ENCODE measurements around the gene TMSB4X. TPM values are rescaled to one million over a fixed set of nuclear protein-coding genes. Genes with fewer than 3 reads are reported as not detected.
"Not testable (repeated sequence)": the region's sequence is repeated elsewhere in the genome, so short reads cannot be mapped to it uniquely, and the experiment has no call there.

Gene TMSB4X
- total RNA-seq, 2 experiments from 2014 or later, result 6,072 to 7,639 TPM

- H3K4me1 Mint-ChIP-seq, result peaks cover 61% of the 10 kb centered on the region
- H3K9me3 Mint-ChIP-seq (ENCODE audit: low read depth), result no peaks in the 10 kb centered on the region
- peak overlapping the region; percentile 99 for H3K27ac Mint-ChIP-seq
- DNase-seq (no peak), ATAC-seq (no peak)
- H3K27me3 Mint-ChIP-seq, result no peaks in the 10 kb centered on the region
- no peak overlapping the region for H3K4me3 Mint-ChIP-seq
- no peaks in the 10 kb centered on the region for H3K36me3 Mint-ChIP-seq
- CTCF ChIA-PET, result interaction anchor here (0.6 to 11.6 kb wide), 3 partner anchors 11 to 137 kb away, joined by 4 to 206 read pairs (median 14); partner anchors contain the start of gene TMSB4X
Measured at GRCh38 chrX:12958461-12958860, 16.4 kb upstream of the TMSB4X start.

- H3K9me3 Mint-ChIP-seq (ENCODE audit: low read depth), result no peaks in the 10 kb centered on the region
- peak overlapping the region; percentile 88 for H3K27ac Mint-ChIP-seq
- H3K4me1 Mint-ChIP-seq, result peaks cover 53% of the 10 kb centered on the region
- no peak for DNase-seq
- CTCF ChIA-PET, result no interaction called here
- ATAC-seq, result no peak
- no peaks in the 10 kb centered on the region for H3K36me3 Mint-ChIP-seq
- peak overlapping the region; percentile 8 for H3K4me3 Mint-ChIP-seq
- H3K27me3 Mint-ChIP-seq, result no peaks in the 10 kb centered on the region
Measured at GRCh38 chrX:12961196-12961718, 13.7 kb upstream of the TMSB4X start.

GRCh38 chrX:12962041-12962504 lies 12.8 kb upstream of the TMSB4X start:
- Mint-ChIP-seq H3K36me3 (no peaks in the 10 kb centered on the region), H3K27me3 (no peaks in the 10 kb centered on the region), H3K4me3 (no peak overlapping the region), H3K27ac (peak overlapping the region; percentile 88), H3K4me1 (peaks cover 57% of the 10 kb centered on the region), H3K9me3 (ENCODE audit: low read depth) (no peaks in the 10 kb centered on the region)
- CTCF ChIA-PET, result no interaction called here
- no peak for ATAC-seq
- DNase-seq, result no peak

GRCh38 chrX:12963210-12963850 lies 11.6 kb upstream of the TMSB4X start:
- H3K9me3 Mint-ChIP-seq (ENCODE audit: low read depth); H3K36me3 Mint-ChIP-seq; CTCF ChIA-PET; H3K27ac Mint-ChIP-seq; DNase-seq; ATAC-seq; H3K4me3 Mint-ChIP-seq; H3K27me3 Mint-ChIP-seq: not testable (repeated sequence)
- H3K4me1 Mint-ChIP-seq, result peaks cover 59% of the 10 kb centered on the region

DNA sequence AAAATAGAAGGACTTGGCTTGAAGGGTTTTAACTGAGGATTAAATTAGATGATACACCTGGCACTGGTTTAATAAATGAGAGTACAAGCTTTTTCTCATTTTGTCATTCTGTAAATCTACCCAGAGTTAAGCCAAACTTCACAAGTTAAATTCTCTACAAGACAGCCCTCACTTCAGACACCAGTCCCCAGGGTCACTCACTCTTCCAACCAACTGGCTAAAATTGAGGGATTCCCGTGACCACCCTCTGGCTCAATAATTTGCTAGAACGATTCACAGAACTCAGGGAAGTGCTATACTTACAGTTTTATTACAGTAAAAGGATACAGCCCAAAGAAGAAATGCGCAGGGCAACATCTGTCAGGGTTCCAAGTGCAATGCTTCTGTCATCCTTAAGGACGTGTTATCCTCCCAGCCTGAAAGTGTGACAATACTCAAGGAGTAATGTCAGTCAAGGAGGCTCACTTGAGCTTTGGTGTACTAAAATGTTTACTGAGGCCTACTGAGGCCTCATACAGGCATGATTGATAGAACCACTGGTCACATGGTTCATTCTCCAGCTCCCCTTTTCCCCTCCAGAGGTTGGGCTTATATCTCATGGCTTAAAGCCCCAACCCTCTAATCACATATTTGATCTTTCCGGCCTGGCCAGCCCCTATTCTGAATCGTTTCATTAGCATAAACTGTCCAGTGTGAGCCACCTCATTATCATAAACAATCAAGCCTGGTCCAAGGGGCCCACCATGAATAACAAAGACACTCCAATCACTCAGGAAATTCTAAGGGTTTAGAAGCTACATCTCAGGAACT lies 9.6 kb upstream of the TMSB4X start:
- peaks cover 63% of the 10 kb centered on the region for H3K4me1 Mint-ChIP-seq
- H3K27me3 Mint-ChIP-seq, result no peaks in the 10 kb centered on the region
- DNase-seq (no peak), ATAC-seq (no peak)
- H3K36me3 Mint-ChIP-seq, result no peaks in the 10 kb centered on the region
- no peak overlapping the region for H3K4me3 Mint-ChIP-seq
- peak overlapping the region; percentile 95 for H3K27ac Mint-ChIP-seq
- H3K9me3 Mint-ChIP-seq (ENCODE audit: low read depth), result no peaks in the 10 kb centered on the region
- CTCF ChIA-PET, result interaction anchor here (17.0 kb wide), 1 partner anchor 12 kb away, joined by 206 read pairs; no protein-coding TSS in a partner anchor

DNA sequence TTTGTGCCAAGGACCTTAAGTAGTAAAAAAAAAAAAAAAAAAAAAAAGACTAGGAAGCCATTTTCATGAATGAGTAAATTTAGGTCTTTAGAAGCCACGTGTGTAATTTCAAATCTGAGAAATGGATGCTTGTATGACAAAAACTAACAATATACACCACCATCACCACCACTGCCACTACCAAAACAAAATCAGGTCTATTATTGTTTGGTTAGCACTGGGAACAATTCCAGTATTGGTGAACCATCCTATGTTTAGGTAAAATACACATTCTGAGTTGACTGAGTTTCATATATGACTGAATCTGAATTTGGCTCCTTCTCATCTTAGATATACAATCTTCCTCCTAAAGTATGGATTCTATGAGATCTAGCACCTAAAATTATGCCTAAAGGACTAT lies 8.8 kb upstream of the TMSB4X start:
- H3K36me3 Mint-ChIP-seq, result no peaks in the 10 kb centered on the region
- CTCF ChIA-PET, result interaction anchor here (17.0 kb wide), 1 partner anchor 12 kb away, joined by 206 read pairs; no protein-coding TSS in a partner anchor
- ATAC-seq (no peak), DNase-seq (no peak)
- H3K27me3 Mint-ChIP-seq, result no peaks in the 10 kb centered on the region
- H3K4me3 Mint-ChIP-seq, result peak overlapping the region; percentile 50
- H3K9me3 Mint-ChIP-seq (ENCODE audit: low read depth), result no peaks in the 10 kb centered on the region
- peak overlapping the region; percentile 95 for H3K27ac Mint-ChIP-seq
- peaks cover 64% of the 10 kb centered on the region for H3K4me1 Mint-ChIP-seq

GRCh38 chrX:12967711-12968465 lies 7.0 kb upstream of the TMSB4X start:
- Mint-ChIP-seq H3K4me3 (peak overlapping the region; percentile 70), H3K4me1 (peaks cover 57% of the 10 kb centered on the region), H3K27me3 (no peaks in the 10 kb centered on the region), H3K27ac (peak overlapping the region; percentile 95), H3K36me3 (peaks cover 8% of the 10 kb centered on the region), H3K9me3 (ENCODE audit: low read depth) (no peaks in the 10 kb centered on the region)
- DNase-seq (peak; percentile 69), ATAC-seq (peak; percentile 54)
- CTCF ChIA-PET, result interaction anchor here (1.7 to 17.0 kb wide), 2 partner anchors 14 to 125 kb away, joined by 7 to 206 read pairs; no protein-coding TSS in a partner anchor

GRCh38 chrX:12970691-12971202 lies 4.2 kb upstream of the TMSB4X start:
- CTCF ChIA-PET, result interaction anchor here (1.5 to 17.0 kb wide), 4 partner anchors 17 to 122 kb away, joined by 4 to 206 read pairs (median 8); no protein-coding TSS in a partner anchor
- DNase-seq, result peak; percentile 73
- peak; percentile 17 for ATAC-seq
- peak overlapping the region; percentile 96 for H3K27ac Mint-ChIP-seq
- H3K36me3 Mint-ChIP-seq, result peaks cover 20% of the 10 kb centered on the region
- H3K4me1 Mint-ChIP-seq, result peaks cover 53% of the 10 kb centered on the region
- no peaks in the 10 kb centered on the region for H3K9me3 Mint-ChIP-seq (ENCODE audit: low read depth)
- H3K27me3 Mint-ChIP-seq, result no peaks in the 10 kb centered on the region
- peak overlapping the region; percentile 95 for H3K4me3 Mint-ChIP-seq

DNA sequence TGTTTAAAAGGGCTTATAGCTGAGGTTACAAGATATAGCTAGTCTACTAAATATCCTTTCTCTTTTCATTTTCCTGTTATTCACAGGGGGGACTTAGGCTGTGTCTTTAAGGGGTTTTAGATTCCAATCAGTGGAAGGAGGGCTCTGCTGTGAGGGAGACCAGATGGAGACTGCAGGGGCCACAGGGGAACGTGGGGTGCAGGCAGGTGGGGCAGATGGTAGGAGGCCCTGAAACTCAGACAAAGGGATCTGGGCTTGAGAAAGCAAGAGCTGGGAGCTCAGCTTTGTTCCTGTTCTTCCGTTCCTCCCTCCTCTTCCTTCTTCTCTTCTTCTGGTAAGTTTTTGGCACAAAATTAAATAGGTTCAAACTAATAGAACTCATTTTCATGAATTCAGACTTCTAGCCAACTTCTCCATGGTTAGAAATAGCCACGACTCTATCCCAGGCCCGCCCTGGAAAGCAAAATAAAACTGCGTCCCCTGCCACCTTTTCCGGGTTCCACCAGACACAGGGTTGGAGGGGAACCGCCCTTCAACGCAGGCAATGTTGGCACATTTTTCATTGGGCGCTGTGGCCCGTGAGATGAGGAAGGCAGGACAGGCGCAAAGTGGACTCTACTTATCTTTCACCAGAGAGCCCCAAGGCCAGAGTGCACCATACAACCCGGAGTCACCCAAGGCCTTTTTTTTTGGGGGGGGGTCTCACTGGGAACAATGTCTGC lies 3.5 kb upstream of the TMSB4X start:
- Mint-ChIP-seq H3K4me1 (peaks cover 48% of the 10 kb centered on the region), H3K4me3 (peak overlapping the region; percentile 95), H3K27ac (peak overlapping the region; percentile 96), H3K27me3 (no peaks in the 10 kb centered on the region), H3K9me3 (ENCODE audit: low read depth) (no peaks in the 10 kb centered on the region), H3K36me3 (peaks cover 26% of the 10 kb centered on the region)
- peak; percentile 67 for DNase-seq
- ATAC-seq, result peak; percentile 11
- CTCF ChIA-PET, result interaction anchor here (1.5 to 17.0 kb wide), 3 partner anchors 18 to 121 kb away, joined by 4 to 206 read pairs (median 10); no protein-coding TSS in a partner anchor

DNA sequence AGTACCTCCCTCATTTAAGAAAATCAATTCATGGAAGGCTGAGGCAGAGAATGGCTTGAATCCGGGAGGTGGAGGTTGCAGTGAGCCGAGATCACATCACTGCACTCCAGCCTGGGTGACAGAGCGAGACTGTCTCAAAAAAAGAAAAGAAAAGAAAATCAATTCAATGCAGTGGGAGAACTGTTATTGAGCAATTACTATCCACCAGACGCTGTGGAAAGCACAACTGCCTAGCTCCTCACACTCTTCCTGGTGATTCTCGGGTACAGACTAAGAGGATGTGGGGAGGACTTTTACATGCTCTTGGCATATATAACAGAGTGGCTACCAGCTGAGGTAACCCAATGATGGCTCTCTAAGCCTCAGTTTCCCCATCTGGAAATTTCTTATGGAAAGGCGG lies 2.7 kb upstream of the TMSB4X start:
- Mint-ChIP-seq H3K9me3 (ENCODE audit: low read depth) (no peaks in the 10 kb centered on the region), H3K36me3 (peaks cover 33% of the 10 kb centered on the region), H3K4me1 (peaks cover 43% of the 10 kb centered on the region), H3K27me3 (no peaks in the 10 kb centered on the region), H3K27ac (peak overlapping the region; percentile 96), H3K4me3 (peak overlapping the region; percentile 95)
- CTCF ChIA-PET, result interaction anchor here (2.3 to 17.0 kb wide), 2 partner anchors 18 to 26 kb away, joined by 10 to 206 read pairs; no protein-coding TSS in a partner anchor
- DNase-seq (no peak), ATAC-seq (no peak)

- no peak for ATAC-seq
- H3K27ac Mint-ChIP-seq, result peak overlapping the region; percentile 98
- H3K27me3 Mint-ChIP-seq, result no peaks in the 10 kb centered on the region
- CTCF ChIA-PET, result interaction anchor here (2.3 to 17.0 kb wide), 3 partner anchors 19 to 116 kb away, joined by 10 to 206 read pairs (median 93); no protein-coding TSS in a partner anchor
- peaks cover 41% of the 10 kb centered on the region for H3K36me3 Mint-ChIP-seq
- no peaks in the 10 kb centered on the region for H3K9me3 Mint-ChIP-seq (ENCODE audit: low read depth)
- H3K4me1 Mint-ChIP-seq, result peaks cover 38% of the 10 kb centered on the region
- no peak for DNase-seq
- H3K4me3 Mint-ChIP-seq, result peak overlapping the region; percentile 95
Measured at GRCh38 chrX:12972878-12973560, 1.9 kb upstream of the TMSB4X start.

All from activated CD8-positive, alpha-beta memory T cell treated with anti-CD3 and anti-CD28 coated beads, Interleukin-2, amount 10 ng/mL, durations not matched to agents 7 days and 5 days (primary cell).